Measurements from ENCODE around the gene PTH1R.

Gene PTH1R

GRCh38 chr3:46952813-46953212, 75.3 kb downstream of the PTH1R start:
- no peak for DNase-seq

Measured in AML-193 (cell line).